Duodenal mucosa (tissue), 2 donors: ENCODE results near the gene RPS3A.
"Not testable (repeated sequence)": the region's sequence is repeated elsewhere in the genome, so short reads cannot be mapped to it uniquely, and the experiment has no call there.

Source experiments
- H3K27ac ChIP-seq: one replicate; pipeline ENCODE4 v1.7.0; 2013; ENCODE audit warnings: low read depth, low read length
- H3K27me3 ChIP-seq, 2 donors: one replicate each; pipeline ENCODE4 v1.7.0; 2013; ENCODE audit warnings: low read length in 2 of 2, control low read depth in 1 of 2; ENCODE audit not compliant: insufficient read depth in 2 of 2, control insufficient read depth in 1 of 2
- H3K36me3 ChIP-seq, 2 donors: one replicate each; pipeline ENCODE4 v1.7.0; 2013; ENCODE audit warnings: low read length in 2 of 2, control low read depth in 1 of 2; ENCODE audit not compliant: insufficient read depth in 2 of 2, control insufficient read depth in 1 of 2
- H3K4me1 ChIP-seq, 2 donors: one replicate each; pipeline ENCODE4 v1.7.0; 2013; ENCODE audit warnings: low read length in 2 of 2, control low read depth in 1 of 2; ENCODE audit not compliant: insufficient read depth in 2 of 2, control insufficient read depth in 1 of 2
- H3K4me3 ChIP-seq, 2 donors: one replicate each; pipeline ENCODE4 v1.7.0; 2013; ENCODE audit warnings: low read length in 2 of 2, low read depth in 1 of 2
- H3K9ac ChIP-seq, 2 donors: one replicate each; pipeline ENCODE4 v1.7.0; 2013; ENCODE audit warnings: low read length in 2 of 2, low read depth in 1 of 2
- H3K9me3 ChIP-seq, 2 donors: one replicate each; pipeline ENCODE4 v1.7.0; 2013; ENCODE audit warnings: low read length in 2 of 2, control low read depth in 1 of 2; ENCODE audit not compliant: control insufficient read depth in 1 of 2

RPS3A gene

GRCh38 chr4:151099229-151099975, at the start of gene RPS3A:
RPS3A (plus strand) TSS chr4:151099628; CDS start chr4:151099653, 25 bp downstream.
- peaks cover 16 to 29% of the 10 kb centered on the region in 2 donors for H3K36me3 ChIP-seq

GRCh38 chr4:151052785-151053184, 46.6 kb upstream of the RPS3A start:
- H3K27ac ChIP-seq, result no peak overlapping the region
- no peaks in the 10 kb centered on the region for H3K9me3 ChIP-seq

More at GRCh38 chr4:151099229-151099975, at the start of gene RPS3A:
- Histone ChIP-seq H3K4me3 (peak within 1 kb of the TSS; percentile 82 to 99), H3K27me3 (no peaks in the 10 kb centered on the region), H3K9ac (peak within 1 kb of the TSS; percentile 78 to 97), H3K27ac (peak within 1 kb of the TSS; percentile 55), H3K9me3 (no peaks in the 10 kb centered on the region), H3K4me1 (peaks cover 11 to 15% of the 10 kb centered on the region in 2 donors)

GRCh38 chr4:151055539-151055938, 43.9 kb upstream of the RPS3A start:
- no peaks in the 10 kb centered on the region for H3K36me3 ChIP-seq
- H3K27ac ChIP-seq, result no peak overlapping the region
- H3K27me3 ChIP-seq, result no peaks in the 10 kb centered on the region
- no peaks in the 10 kb centered on the region for H3K9me3 ChIP-seq
- no peak overlapping the region for H3K9ac ChIP-seq
- peaks cover 4 to 6% of the 10 kb centered on the region in 2 donors for H3K4me1 ChIP-seq
- H3K4me3 ChIP-seq, result no peak overlapping the region

More at GRCh38 chr4:151052785-151053184, 46.6 kb upstream of the RPS3A start:
- Histone ChIP-seq H3K4me1 (peaks cover 4 to 6% of the 10 kb centered on the region in 2 donors), H3K36me3 (no peaks in the 10 kb centered on the region), H3K9ac (no peak overlapping the region), H3K4me3 (no peak overlapping the region), H3K27me3 (no peaks in the 10 kb centered on the region)

GRCh38 chr4:151063143-151063542, 36.3 kb upstream of the RPS3A start:
- not testable (repeated sequence) for H3K9ac ChIP-seq, H3K9me3 ChIP-seq, H3K4me1 ChIP-seq, H3K36me3 ChIP-seq, H3K4me3 ChIP-seq, H3K27me3 ChIP-seq, H3K27ac ChIP-seq

- Histone ChIP-seq H3K27ac (no peak overlapping the region), H3K36me3 (no peaks in the 10 kb centered on the region), H3K27me3 (no peaks in the 10 kb centered on the region), H3K4me3 (no peak overlapping the region), H3K4me1 (no peaks in the 10 kb centered on the region), H3K9ac (no peak overlapping the region), H3K9me3 (no peaks in the 10 kb centered on the region)
Measured at GRCh38 chr4:151067316-151067970, 32.0 kb upstream of the RPS3A start.

GRCh38 chr4:151074416-151074916, 25.0 kb upstream of the RPS3A start:
- no peak overlapping the region for H3K27ac ChIP-seq
- H3K4me1 ChIP-seq, result no peaks in the 10 kb centered on the region
- H3K9ac ChIP-seq, result no peak overlapping the region
- no peaks in the 10 kb centered on the region for H3K9me3 ChIP-seq
- no peaks in the 10 kb centered on the region for H3K27me3 ChIP-seq
- no peaks in the 10 kb centered on the region for H3K36me3 ChIP-seq
- no peak overlapping the region for H3K4me3 ChIP-seq

GRCh38 chr4:151077978-151078377, 21.4 kb upstream of the RPS3A start:
- not testable (repeated sequence) for H3K4me1 ChIP-seq, H3K9ac ChIP-seq, H3K27ac ChIP-seq, H3K36me3 ChIP-seq, H3K27me3 ChIP-seq, H3K4me3 ChIP-seq, H3K9me3 ChIP-seq

- peaks cover 0 to 8% of the 10 kb centered on the region in 2 donors for H3K4me1 ChIP-seq
- no peak overlapping the region for H3K27ac ChIP-seq
- no peaks in the 10 kb centered on the region for H3K9me3 ChIP-seq
- H3K27me3 ChIP-seq, result no peaks in the 10 kb centered on the region
- no peak overlapping the region for H3K9ac ChIP-seq
- H3K36me3 ChIP-seq, result no peaks in the 10 kb centered on the region
- H3K4me3 ChIP-seq, result no peak overlapping the region
Measured at GRCh38 chr4:151087467-151087866, 12.0 kb upstream of the RPS3A start.

GRCh38 chr4:151091047-151091446, 8.4 kb upstream of the RPS3A start:
- Histone ChIP-seq H3K9ac (no peak overlapping the region), H3K9me3 (no peaks in the 10 kb centered on the region), H3K36me3 (no peaks in the 10 kb centered on the region), H3K4me3 (no peak overlapping the region), H3K4me1 (peaks cover 9 to 18% of the 10 kb centered on the region in 2 donors), H3K27me3 (peaks cover 0 to 3% of the 10 kb centered on the region in 2 donors), H3K27ac (no peak overlapping the region)

- no peak overlapping the region for H3K4me3 ChIP-seq
- H3K9me3 ChIP-seq, result no peaks in the 10 kb centered on the region
- H3K27ac ChIP-seq, result no peak overlapping the region
- H3K36me3 ChIP-seq, result no peaks in the 10 kb centered on the region
- H3K9ac ChIP-seq, result no peak overlapping the region
- peaks cover 0 to 3% of the 10 kb centered on the region in 2 donors for H3K27me3 ChIP-seq
- peaks cover 9 to 18% of the 10 kb centered on the region in 2 donors for H3K4me1 ChIP-seq
Measured at GRCh38 chr4:151092488-151092887, 6.9 kb upstream of the RPS3A start.
